Measurements from ENCODE around the gene LHX6.

The LHX6 gene

GRCh38 chr9:122218935-122219855, 9.6 kb downstream of the LHX6 start:
- DNase-seq: peak; percentile 11
- in situ Hi-C loops (cut with HindIII; ENCODE audit: low pct_ligation_motif_present, low pct_unique_long_range_greater_than_20kb, low sequenced_read_pairs): no loop called here

- no peak for DNase-seq
- in situ Hi-C loops (cut with HindIII; ENCODE audit: low pct_ligation_motif_present, low pct_unique_long_range_greater_than_20kb, low sequenced_read_pairs): no loop called here
Observed at GRCh38 chr9:122218071-122218934, 10.5 kb downstream of the LHX6 start.

DNA sequence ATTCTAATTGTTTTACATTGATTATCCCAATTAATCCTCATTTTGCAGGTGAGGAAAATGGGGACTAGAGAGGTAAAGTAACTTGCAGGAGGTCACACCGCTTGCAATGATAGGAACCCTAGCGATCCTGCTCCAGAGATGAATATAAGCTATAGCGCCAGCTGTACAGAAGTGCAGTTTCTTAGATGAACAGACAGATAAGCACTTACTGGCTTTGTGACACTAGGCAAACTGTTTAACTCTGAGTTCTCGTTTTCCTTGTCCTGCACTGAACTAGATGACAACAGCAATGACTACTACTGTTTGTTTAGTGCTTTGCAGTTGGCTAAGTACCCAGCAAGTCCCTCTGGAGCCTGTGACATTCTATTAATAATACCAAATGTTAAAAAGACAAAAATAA, 11.1 kb downstream of the LHX6 start:
- DNase-seq: no peak
- in situ Hi-C loops (cut with HindIII; ENCODE audit: low pct_ligation_motif_present, low pct_unique_long_range_greater_than_20kb, low sequenced_read_pairs): no loop called here

- in situ Hi-C loops (cut with HindIII; ENCODE audit: low pct_ligation_motif_present, low pct_unique_long_range_greater_than_20kb, low sequenced_read_pairs): no loop called here
- no peak for DNase-seq
Observed at GRCh38 chr9:122216798-122217418, 11.8 kb downstream of the LHX6 start.

DNA sequence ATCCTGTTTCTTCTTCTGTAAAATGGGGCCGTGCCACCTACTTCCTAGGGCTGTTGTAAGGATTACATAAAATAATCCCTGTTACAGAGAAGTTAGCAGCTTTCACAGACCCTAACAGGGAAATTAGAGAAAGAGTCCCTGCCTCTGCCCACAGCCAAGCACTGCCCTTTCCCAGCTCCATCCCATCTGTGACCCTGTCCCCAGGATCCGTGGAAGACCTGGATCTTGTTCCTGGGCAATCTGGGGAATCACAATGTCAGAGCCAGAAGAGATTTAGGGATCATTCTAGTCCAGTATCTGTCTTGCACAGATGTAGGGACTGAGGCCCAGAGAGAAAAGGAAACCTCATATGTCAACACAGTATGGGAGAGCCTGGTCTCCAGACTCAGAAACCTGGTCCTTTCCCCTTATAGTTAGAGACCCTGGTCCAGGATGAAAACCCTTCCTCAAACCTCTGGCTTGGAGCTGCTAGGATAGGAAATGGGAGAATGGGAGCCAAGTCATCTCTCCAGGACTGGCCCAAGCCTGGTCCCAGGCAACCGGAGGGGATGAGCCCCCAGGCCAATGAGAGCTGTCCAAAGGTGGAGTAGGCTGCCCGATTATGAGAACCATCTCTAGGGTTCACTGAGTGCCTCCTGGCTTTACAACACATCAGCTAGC, 12.5 kb downstream of the LHX6 start:
- in situ Hi-C loops (cut with HindIII; ENCODE audit: low pct_ligation_motif_present, low pct_unique_long_range_greater_than_20kb, low sequenced_read_pairs): no loop called here

GRCh38 chr9:122215663-122216062, 13.1 kb downstream of the LHX6 start:
- in situ Hi-C loops (cut with HindIII; ENCODE audit: low pct_ligation_motif_present, low pct_unique_long_range_greater_than_20kb, low sequenced_read_pairs): no loop called here
- no peak for DNase-seq

More for the DNA sequence above, 12.5 kb downstream of the LHX6 start:
- no peak for DNase-seq

- no peak for DNase-seq
Observed at GRCh38 chr9:122214507-122214906, 14.2 kb downstream of the LHX6 start.

DNA sequence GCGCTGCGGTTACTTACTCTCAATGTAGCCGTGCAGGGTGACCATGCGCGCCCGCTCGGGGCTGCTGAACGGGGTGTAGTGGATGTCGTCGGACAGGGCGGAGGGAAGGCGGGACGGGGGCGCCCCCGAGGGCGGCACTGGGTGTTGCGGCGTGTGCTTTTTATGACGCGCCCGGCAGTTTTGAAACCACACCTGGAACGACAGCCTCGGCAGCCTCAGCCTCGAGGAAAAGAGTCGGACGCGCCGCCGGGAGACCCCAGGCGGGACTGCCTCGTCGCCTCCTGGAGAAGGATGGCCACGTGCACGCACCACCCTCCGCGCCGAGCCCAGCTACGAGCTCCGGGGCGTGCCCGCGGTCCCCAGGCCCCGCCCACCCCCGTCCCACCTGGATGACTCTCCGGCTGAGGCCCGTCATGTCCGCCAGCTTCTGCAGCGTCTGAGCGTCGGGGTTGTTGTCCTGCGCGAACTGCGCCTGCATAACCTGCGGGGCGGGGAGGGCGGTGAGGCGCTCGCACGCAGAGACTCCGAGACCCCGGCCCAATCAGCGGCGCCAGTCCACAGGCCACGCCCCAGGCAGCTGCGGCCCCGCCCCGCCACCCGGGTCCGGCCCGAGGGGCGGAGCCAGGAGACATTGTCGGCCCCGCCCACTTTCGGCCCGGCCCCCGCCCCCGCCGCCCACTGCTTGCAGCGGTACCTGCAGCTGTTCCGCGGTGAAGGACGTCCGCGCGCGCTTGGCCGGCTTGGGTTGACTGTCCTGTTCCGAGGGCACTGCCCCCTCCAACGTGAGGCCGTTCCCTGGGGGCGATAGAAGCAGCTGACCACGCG, 15.0 kb downstream of the LHX6 start:
- in situ Hi-C loops (cut with HindIII; ENCODE audit: low pct_ligation_motif_present, low pct_unique_long_range_greater_than_20kb, low sequenced_read_pairs): no loop called here
- DNase-seq: peak; percentile 53

More at GRCh38 chr9:122214507-122214906, 14.2 kb downstream of the LHX6 start:
- in situ Hi-C loops (cut with HindIII; ENCODE audit: low pct_ligation_motif_present, low pct_unique_long_range_greater_than_20kb, low sequenced_read_pairs): no loop called here

DNA sequence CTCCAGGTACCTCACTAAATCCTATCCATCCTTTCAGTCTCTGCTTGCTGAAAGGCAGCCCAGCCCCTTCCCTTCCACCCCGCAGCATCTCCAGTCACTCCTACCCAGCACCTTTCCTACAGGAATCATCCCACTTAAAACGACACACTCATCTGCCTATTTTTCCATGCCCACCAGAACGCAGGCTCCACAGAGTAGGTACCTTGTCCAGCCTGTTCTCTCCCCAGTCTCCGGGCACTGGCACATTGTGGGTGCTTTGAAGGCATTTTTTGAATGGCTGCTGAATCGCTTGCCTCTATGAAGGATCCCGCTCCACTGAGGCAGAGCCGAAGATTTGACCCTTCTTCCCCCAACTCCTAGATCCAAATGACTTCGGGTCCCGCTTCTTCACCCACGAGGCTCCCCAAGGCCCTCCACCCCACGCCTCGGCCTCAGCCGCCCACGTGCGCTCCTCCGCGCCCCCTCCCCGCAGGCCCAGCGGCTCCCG, 15.6 kb downstream of the LHX6 start:
- DNase-seq: no peak
- in situ Hi-C loops (cut with HindIII; ENCODE audit: low pct_ligation_motif_present, low pct_unique_long_range_greater_than_20kb, low sequenced_read_pairs): no loop called here

DNA sequence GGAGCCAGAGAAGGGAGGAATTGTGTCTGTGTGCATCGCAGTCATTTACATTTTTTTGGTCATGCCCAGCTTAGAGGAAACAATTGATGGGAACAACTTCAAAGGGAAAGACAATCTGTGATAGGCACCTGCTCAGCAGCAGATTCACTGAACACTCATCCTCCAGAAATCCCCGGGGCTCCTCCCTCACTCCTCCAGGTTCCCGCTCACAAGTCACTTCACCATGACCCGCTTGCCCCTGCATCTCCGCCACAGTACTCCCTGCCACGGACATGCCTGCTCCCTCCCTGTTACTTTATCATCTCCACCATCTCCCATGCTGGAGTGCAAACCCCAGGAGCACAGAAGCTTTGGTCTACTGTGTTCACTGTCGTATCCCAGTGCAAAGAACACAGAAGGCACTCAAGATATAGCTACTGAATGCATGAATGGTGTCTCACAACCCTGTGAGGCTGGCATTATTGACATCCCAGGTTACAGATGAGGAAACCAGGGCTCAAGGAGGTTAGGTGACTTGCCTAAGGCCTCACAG, 16.2 kb downstream of the LHX6 start:
- in situ Hi-C loops (cut with HindIII; ENCODE audit: low pct_ligation_motif_present, low pct_unique_long_range_greater_than_20kb, low sequenced_read_pairs): no loop called here
- no peak for DNase-seq

GRCh38 chr9:122209451-122209850, 19.3 kb downstream of the LHX6 start:
- in situ Hi-C loops (cut with HindIII; ENCODE audit: low pct_ligation_motif_present, low pct_unique_long_range_greater_than_20kb, low sequenced_read_pairs): no loop called here
- no peak for DNase-seq

GRCh38 chr9:122207096-122207495, 21.7 kb downstream of the LHX6 start:
- DNase-seq: no peak
- in situ Hi-C loops (cut with HindIII; ENCODE audit: low pct_ligation_motif_present, low pct_unique_long_range_greater_than_20kb, low sequenced_read_pairs): no loop called here

- in situ Hi-C loops (cut with HindIII; ENCODE audit: low pct_ligation_motif_present, low pct_unique_long_range_greater_than_20kb, low sequenced_read_pairs): no loop called here
- no peak for DNase-seq
Observed at GRCh38 chr9:122206118-122207046, 22.4 kb downstream of the LHX6 start.

GRCh38 chr9:122205176-122205575, 23.6 kb downstream of the LHX6 start:
- in situ Hi-C loops (cut with HindIII; ENCODE audit: low pct_ligation_motif_present, low pct_unique_long_range_greater_than_20kb, low sequenced_read_pairs): no loop called here
- DNase-seq: no peak

DNA sequence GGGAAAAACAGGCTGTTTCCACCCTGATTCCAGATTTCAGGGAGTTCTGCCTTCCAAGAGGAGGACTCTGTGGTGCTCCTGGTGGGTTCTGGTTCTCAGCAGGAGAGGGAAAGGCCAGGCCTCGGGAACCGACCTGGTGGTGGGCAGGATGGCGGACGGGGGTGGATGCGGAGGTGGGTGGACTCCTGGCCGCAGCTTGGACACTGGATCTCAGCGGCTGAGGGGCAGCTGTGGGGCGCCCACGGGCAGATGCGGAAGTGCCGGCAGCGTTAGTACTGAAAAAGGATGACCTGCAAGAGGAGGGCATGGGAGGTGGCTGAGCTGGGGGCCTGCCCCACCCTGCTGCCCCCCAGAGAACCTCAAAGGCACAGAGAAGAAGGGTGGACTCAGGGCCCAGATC, 24.3 kb downstream of the LHX6 start:
- in situ Hi-C loops (cut with HindIII; ENCODE audit: low pct_ligation_motif_present, low pct_unique_long_range_greater_than_20kb, low sequenced_read_pairs): no loop called here
- no peak for DNase-seq

DNA sequence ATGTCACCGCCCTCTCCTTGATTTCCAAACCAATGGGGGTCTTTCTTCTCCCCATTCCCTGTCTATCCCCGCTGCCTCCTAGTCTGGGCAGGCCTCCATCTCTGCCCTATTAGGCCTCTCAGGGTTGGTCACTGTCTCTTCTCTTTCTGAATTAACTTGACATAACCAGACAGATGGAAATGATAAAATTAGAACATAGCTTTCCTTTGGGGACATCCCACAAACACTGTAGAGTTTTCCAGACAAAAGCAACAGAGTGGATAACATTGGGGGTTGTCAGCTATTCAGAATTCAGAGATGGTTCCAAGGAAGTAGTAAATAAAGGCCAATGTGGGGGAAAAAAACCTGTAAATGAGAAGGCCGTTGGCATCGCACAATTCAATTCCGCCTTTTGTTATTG, 24.7 kb downstream of the LHX6 start:
- in situ Hi-C loops (cut with HindIII; ENCODE audit: low pct_ligation_motif_present, low pct_unique_long_range_greater_than_20kb, low sequenced_read_pairs): no loop called here

More for the DNA sequence above, 24.7 kb downstream of the LHX6 start:
- DNase-seq: no peak

Data from ACHN (cell line).